Hepatocyte (in vitro differentiated cells): ENCODE measurements around the gene IL1R1.

Experiments used
- CTCF ChIP-seq: fragments of 200-600 bp; sonication (generic); IDR thresholded peaks from 2 replicates; pipeline ENCODE4 v1.5.1; 2016; ENCODE audit warnings: antibody characterized with exemption, mild to moderate bottlenecking; ENCODE audit not compliant: poor library complexity
- EZH2 ChIP-seq: fragments of 200-600 bp; sonication (generic); IDR thresholded peaks from 2 replicates; pipeline ENCODE4 v1.6.1; 2016; ENCODE audit warnings: antibody characterized with exemption, mild to moderate bottlenecking, borderline replicate concordance
- EZH2phosphoT487 ChIP-seq: fragments of 200-600 bp; sonication (generic); IDR thresholded peaks from one replicate; pipeline ENCODE4 v1.6.1; 2018; ENCODE audit warnings: antibody characterized with exemption, mild to moderate bottlenecking, low read depth, moderate library complexity; ENCODE audit not compliant: unreplicated experiment, severe bottlenecking

DNA sequence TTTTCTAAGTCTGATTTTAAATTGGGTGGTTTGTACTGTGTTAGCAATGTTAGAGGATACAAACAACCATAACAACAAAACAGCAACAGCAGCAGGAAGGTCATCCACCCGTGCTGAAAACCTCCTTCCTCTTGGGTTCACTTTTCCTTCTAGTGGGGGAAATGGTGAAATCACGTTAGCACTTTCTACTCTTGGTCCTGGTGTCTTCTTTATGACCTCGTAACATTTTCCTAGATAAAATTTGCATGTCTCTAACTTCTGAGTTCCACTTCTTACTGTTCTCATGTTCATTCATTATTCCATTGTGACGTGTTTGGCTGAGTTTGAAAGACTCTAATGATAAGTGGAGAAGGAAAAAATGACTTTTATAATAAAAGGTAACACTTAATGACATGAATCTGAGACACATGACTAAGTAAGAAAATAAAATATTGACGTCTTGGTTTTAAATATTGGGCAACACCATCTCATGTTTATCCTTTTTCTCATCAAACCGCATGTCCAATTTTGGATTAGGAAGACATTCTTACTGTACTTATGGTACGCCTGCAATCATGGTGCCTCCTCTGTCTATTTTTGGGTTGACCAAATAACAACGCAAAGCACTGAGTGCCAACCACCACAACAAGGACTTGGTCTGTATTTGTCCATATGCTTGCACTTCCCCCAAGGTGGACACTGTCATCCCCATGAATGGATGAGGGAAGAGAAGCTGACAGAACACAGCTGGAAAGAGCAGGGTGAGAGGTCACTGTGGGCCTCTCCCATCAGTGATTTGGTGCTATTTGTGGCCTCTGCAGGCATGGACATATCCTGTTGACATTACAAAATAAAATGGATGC is 25.7 kb upstream of the IL1R1 start:
- TF ChIP-seq CTCF (no peak), EZH2phosphoT487 (no peak), EZH2 (no peak)
